Smooth muscle cell (in vitro differentiated cells): ENCODE data around the gene WBP2. TPM values are rescaled to one million over a fixed set of nuclear protein-coding genes. Genes with fewer than 3 reads are reported as not detected.

Experiments used
- DNase-seq: peaks from one replicate; lab custom pipeline; 2025; ENCODE audit not compliant: unreplicated experiment; lab: John Stamatoyannopoulos, UW
- H2AFZ ChIP-seq: fragments of 200-600 bp; sonication (generic); 2 replicates; pipeline ENCODE4 v1.6.0; 2016; ENCODE audit warnings: antibody characterized with exemption, low read depth, mild to moderate bottlenecking
- H3F3A ChIP-seq: fragments of 200-600 bp; sonication (generic); 2 replicates; pipeline ENCODE4 v1.6.0; 2017; ENCODE audit warnings: antibody characterized with exemption, low read depth
- H3K27ac ChIP-seq: fragments of 200-600 bp; sonication (generic); 2 replicates; pipeline ENCODE4 v1.5.1; 2016; ENCODE audit warnings: low read depth, mild to moderate bottlenecking
- H3K27me3 ChIP-seq: fragments of 200-600 bp; sonication (generic); 2 replicates; pipeline ENCODE4 v1.6.1; 2016; ENCODE audit warnings: low read depth, mild to moderate bottlenecking
- H3K36me3 ChIP-seq: fragments of 200-600 bp; sonication (generic); 2 replicates; pipeline ENCODE4 v1.5.1; 2016; ENCODE audit warnings: low read depth
- H3K4me1 ChIP-seq: fragments of 200-600 bp; sonication (generic); 2 replicates; pipeline ENCODE4 v1.5.1; 2016; ENCODE audit warnings: low read depth
- H3K4me2 ChIP-seq: fragments of 200-600 bp; sonication (generic); 2 replicates; pipeline ENCODE4 v1.6.0; 2016; ENCODE audit warnings: mild to moderate bottlenecking
- H3K4me3 ChIP-seq: fragments of 200-600 bp; sonication (generic); 2 replicates; pipeline ENCODE4 v1.5.1; 2016; ENCODE audit warnings: mild to moderate bottlenecking
- H3K79me2 ChIP-seq: fragments of 200-600 bp; sonication (generic); 2 replicates; pipeline ENCODE4 v1.6.0; 2016; ENCODE audit warnings: low read depth, mild to moderate bottlenecking
- H3K9ac ChIP-seq: fragments of 200-600 bp; sonication (generic); 2 replicates; pipeline ENCODE4 v1.6.0; 2016; ENCODE audit warnings: low read depth
- H3K9me3 ChIP-seq: fragments of 200-600 bp; sonication (generic); replicated peaks from 2 replicates; pipeline ENCODE4 v1.5.1; 2016; ENCODE audit warnings: low read depth
- H4K20me1 ChIP-seq: fragments of 200-600 bp; sonication (generic); 2 replicates; pipeline ENCODE4 v1.6.0; 2016; ENCODE audit warnings: low read depth
- CTCF ChIP-seq: fragments of 200-600 bp; sonication (generic); IDR thresholded peaks from 2 replicates; pipeline ENCODE4 v1.5.1; 2017; ENCODE audit warnings: borderline replicate concordance, mild to moderate bottlenecking, antibody characterized with exemption; ENCODE audit not compliant: insufficient read depth, poor library complexity, severe bottlenecking
- WGBS: methylation state at CpG from one replicate; pipeline ENCODE4 v1.1.7; 2016; ENCODE audit warnings: low lambda C conversion rate; 5-methylcytosine and 5-hydroxymethylcytosine counted together
- polyA plus RNA-seq: library from polyadenylated mRNA; unstranded; fragments of >200 nt; fragmentation: Nextera tagmentation; extraction: Ambion mirVana; gene quantifications from 2 replicates; pipeline ENCODE4 v1.2.1, GENCODE V29; 2016
- total RNA-seq: library from RNA; depleted of rRNA; stranded (reverse); fragments of >200 nt; gene quantifications from 2 replicates; pipeline ENCODE4 v1.2.3, GENCODE V29; 2014

Gene WBP2
- total and polyA plus RNA-seq, 2 experiments from 2014 or later, result 26.4 to 91.4 TPM

DNA sequence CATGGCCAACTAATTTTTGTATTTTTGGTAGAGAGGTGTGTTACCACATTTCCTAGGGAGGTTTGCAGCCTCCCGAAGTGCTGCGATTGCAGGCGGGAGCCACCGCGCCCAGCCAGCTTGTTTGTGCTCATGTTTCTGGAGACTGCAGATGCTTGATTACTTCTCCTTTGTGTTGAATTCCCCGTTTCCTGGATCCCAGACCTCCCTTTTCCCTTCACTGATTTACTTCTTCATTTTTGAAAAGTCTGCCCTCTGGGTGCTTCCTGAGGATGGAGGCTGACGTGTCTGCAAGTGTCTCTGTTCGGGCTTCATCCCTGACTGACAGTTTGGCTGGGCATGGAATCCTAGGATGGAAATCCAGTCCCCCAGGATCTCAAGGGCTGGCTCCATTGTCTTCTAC lies 30.3 kb upstream of the WBP2 start:
- Histone ChIP-seq H4K20me1 (no peaks in the 10 kb centered on the region), H3K4me2 (no peak overlapping the region), H3K9me3 (no peaks in the 10 kb centered on the region), H3K27ac (no peak overlapping the region), H3K4me3 (no peak overlapping the region), H3K79me2 (no peaks in the 10 kb centered on the region), H3K4me1 (no peaks in the 10 kb centered on the region), H3K27me3 (no peaks in the 10 kb centered on the region), H2AFZ (no peak overlapping the region), H3K36me3 (no peaks in the 10 kb centered on the region), H3F3A (no peaks in the 10 kb centered on the region), H3K9ac (no peak overlapping the region)
- 95% methylated on average over 8 of the region's 8 CpGs for WGBS
- DNase-seq, result no peak
- TF ChIP-seq CTCF, result no peak

- no peak for DNase-seq
- H3K4me3 ChIP-seq, result no peak overlapping the region
- peaks cover 13% of the 10 kb centered on the region for H3F3A ChIP-seq
- no peak overlapping the region for H2AFZ ChIP-seq
- no peak overlapping the region for H3K9ac ChIP-seq
- H3K27me3 ChIP-seq, result no peaks in the 10 kb centered on the region
- no peaks in the 10 kb centered on the region for H4K20me1 ChIP-seq
- peaks cover under 1% of the 10 kb centered on the region for H3K4me1 ChIP-seq
- H3K9me3 ChIP-seq, result no peaks in the 10 kb centered on the region
- no peaks in the 10 kb centered on the region for H3K79me2 ChIP-seq
- TF ChIP-seq CTCF, result no peak
- H3K4me2 ChIP-seq, result no peak overlapping the region
- no peaks in the 10 kb centered on the region for H3K36me3 ChIP-seq
- H3K27ac ChIP-seq, result no peak overlapping the region
- WGBS, result 95% methylated on average over 15 of the region's 15 CpGs
Observed at GRCh38 chr17:75881678-75882454, 26.7 kb upstream of the WBP2 start.

GRCh38 chr17:75880266-75880665 lies 25.1 kb upstream of the WBP2 start:
- Histone ChIP-seq H3K9ac (no peak overlapping the region), H3K27ac (no peak overlapping the region), H3K4me2 (no peak overlapping the region), H4K20me1 (no peaks in the 10 kb centered on the region), H3K4me1 (peaks cover 11% of the 10 kb centered on the region), H3K9me3 (no peaks in the 10 kb centered on the region), H2AFZ (no peak overlapping the region), H3K4me3 (no peak overlapping the region), H3K36me3 (no peaks in the 10 kb centered on the region), H3K27me3 (no peaks in the 10 kb centered on the region), H3F3A (peaks cover 16% of the 10 kb centered on the region), H3K79me2 (no peaks in the 10 kb centered on the region)
- DNase-seq, result no peak
- 74% methylated on average over 7 of the region's 7 CpGs for WGBS
- no peak for TF ChIP-seq CTCF
